MM.1S (cell line): ENCODE measurements around the gene TNRC6C.

ENCODE experiments used
- DNase-seq: peaks from one replicate; pipeline ENCODE4 v3.0.0-alpha.2; 2015
- H2AFZ ChIP-seq: fragments of 300-600 bp; sonication (generic); 2 replicates; pipeline ENCODE4 v1.6.0; 2016; ENCODE audit warnings: antibody characterized with exemption, low read length
- H3F3A ChIP-seq: fragments of 300-600 bp; sonication (generic); 2 replicates; pipeline ENCODE4 v1.6.1; 2016; ENCODE audit warnings: mild to moderate bottlenecking, antibody characterized with exemption, low read length, moderate library complexity, mixed read lengths; ENCODE audit not compliant: insufficient read depth
- H3K27ac ChIP-seq: fragments of 300-600 bp; sonication (generic); 2 replicates; pipeline ENCODE4 v1.5.1; 2016; ENCODE audit warnings: mild to moderate bottlenecking, low read length
- H3K27me3 ChIP-seq: fragments of 300-600 bp; sonication (generic); replicated peaks from 2 replicates; pipeline ENCODE4 v1.6.0; 2016; ENCODE audit warnings: low read length; ENCODE audit not compliant: insufficient read depth
- H3K36me3 ChIP-seq: fragments of 300-600 bp; sonication (generic); replicated peaks from 2 replicates; pipeline ENCODE4 v1.6.1; 2016; ENCODE audit warnings: mild to moderate bottlenecking, low read length, mixed read lengths; ENCODE audit not compliant: insufficient read depth
- H3K4me1 ChIP-seq: fragments of 300-600 bp; sonication (generic); 2 replicates; pipeline ENCODE4 v1.6.1; 2016; ENCODE audit warnings: low read length, mixed read lengths
- H3K4me2 ChIP-seq: fragments of 300-600 bp; sonication (generic); 2 replicates; pipeline ENCODE4 v1.6.0; 2016; ENCODE audit warnings: low read depth, low read length
- H3K4me3 ChIP-seq: fragments of 300-600 bp; sonication (generic); 2 replicates; pipeline ENCODE4 v1.5.1; 2016; ENCODE audit warnings: low read length, mixed read lengths
- H3K79me2 ChIP-seq: fragments of 300-600 bp; sonication (generic); 2 replicates; pipeline ENCODE4 v1.6.1; 2016; ENCODE audit warnings: mixed run types, low read length, mixed read lengths
- H3K9ac ChIP-seq: fragments of 300-600 bp; sonication (generic); 2 replicates; pipeline ENCODE4 v1.6.1; 2016; ENCODE audit warnings: low read length, mixed read lengths
- H3K9me2 ChIP-seq: fragments of 300-600 bp; sonication (generic); replicated peaks from 2 replicates; pipeline ENCODE4 v1.6.1; 2016; ENCODE audit warnings: mild to moderate bottlenecking, low read length, mixed read lengths; ENCODE audit not compliant: insufficient read depth
- H3K9me3 ChIP-seq: fragments of 300-600 bp; sonication (generic); replicated peaks from 2 replicates; pipeline ENCODE4 v1.6.1; 2016; ENCODE audit warnings: mild to moderate bottlenecking, low read length, mixed read lengths; ENCODE audit not compliant: insufficient read depth
- H4K20me1 ChIP-seq: fragments of 300-600 bp; sonication (generic); 2 replicates; pipeline ENCODE4 v1.6.1; 2016; ENCODE audit warnings: mild to moderate bottlenecking, low read length, moderate library complexity, mixed read lengths; ENCODE audit not compliant: insufficient read depth
- CTCF ChIP-seq: fragments of 300-600 bp; sonication (generic); IDR thresholded peaks from 2 replicates; pipeline ENCODE4 v1.5.1; 2016; ENCODE audit warnings: antibody characterized with exemption, low read length, mixed read lengths
- EZH2 ChIP-seq: fragments of 300-600 bp; sonication (generic); optimal IDR thresholded peaks from 2 replicates; pipeline ENCODE3; 2017; ENCODE audit warnings: low read depth, mild to moderate bottlenecking, antibody characterized with exemption, low read length, mixed read lengths
- EZH2phosphoT487 ChIP-seq: fragments of 300-600 bp; sonication (generic); IDR thresholded peaks from 2 replicates; pipeline ENCODE4 v1.6.1; 2018; ENCODE audit warnings: antibody characterized with exemption, low read length

The TNRC6C gene

DNA sequence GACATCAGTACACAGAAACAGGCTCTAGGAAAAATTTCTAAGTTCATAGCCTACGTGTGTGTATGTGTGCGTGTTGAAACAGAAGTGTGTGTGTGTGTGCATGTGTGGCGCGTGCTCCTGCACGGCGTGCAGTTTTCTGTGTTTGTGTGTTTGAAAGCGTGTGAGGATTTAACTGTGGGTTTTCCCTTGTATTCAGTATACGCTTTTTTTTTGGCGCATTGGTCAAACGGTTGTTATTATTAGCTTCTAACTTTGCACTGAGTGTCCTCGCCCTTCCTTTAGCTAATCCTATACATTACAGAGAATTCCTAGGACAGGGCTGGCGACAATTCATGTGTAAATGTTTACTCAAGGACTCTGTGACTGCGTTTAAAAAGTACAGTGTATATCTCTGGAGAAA, 147.0 kb downstream of the TNRC6C start:
- H4K20me1 ChIP-seq, result no peaks in the 10 kb centered on the region
- H3K4me2 ChIP-seq, result no peak overlapping the region
- H3K9ac ChIP-seq, result no peak overlapping the region
- H3K4me1 ChIP-seq, result no peaks in the 10 kb centered on the region
- no peaks in the 10 kb centered on the region for H3K27me3 ChIP-seq
- H2AFZ ChIP-seq, result no peak overlapping the region
- TF ChIP-seq EZH2, result no peak
- no peak for TF ChIP-seq EZH2phosphoT487
- H3K4me3 ChIP-seq, result no peak overlapping the region
- no peaks in the 10 kb centered on the region for H3K9me2 ChIP-seq
- no peak for DNase-seq
- H3K27ac ChIP-seq, result no peak overlapping the region
- H3F3A ChIP-seq, result no peaks in the 10 kb centered on the region; the same call in 1 of the 2 replicates
- no peaks in the 10 kb centered on the region for H3K36me3 ChIP-seq
- no peaks in the 10 kb centered on the region for H3K9me3 ChIP-seq
- H3K79me2 ChIP-seq, result 0 out of 2 replicates have a peak, but pooled peaks cover under 1% of the 10 kb centered on the region

DNA sequence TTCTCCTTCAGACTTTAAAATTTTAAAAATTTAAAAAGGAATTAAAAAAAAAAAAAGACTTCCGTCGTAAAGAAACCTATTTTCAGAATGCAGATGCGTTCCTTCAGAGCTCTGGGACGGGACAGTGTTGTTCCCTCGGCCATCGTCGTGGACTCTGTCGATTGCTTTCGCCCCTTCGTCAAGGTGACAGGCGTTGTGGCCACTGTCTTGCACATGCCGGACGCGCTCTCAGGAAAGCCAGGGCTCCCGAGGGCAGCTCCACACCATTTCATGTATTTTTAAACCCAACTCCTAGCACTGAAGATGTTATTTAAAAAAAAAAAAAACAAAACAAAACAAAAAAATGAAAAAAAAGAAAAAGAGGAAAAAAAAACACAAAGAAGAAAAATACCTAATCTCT, 147.7 kb downstream of the TNRC6C start:
- no peaks in the 10 kb centered on the region for H3K36me3 ChIP-seq
- no peaks in the 10 kb centered on the region for H4K20me1 ChIP-seq

GRCh38 chr17:78107457-78107856, 149.0 kb downstream of the TNRC6C start:
- Histone ChIP-seq H3K79me2 (peaks cover 16% of the 10 kb centered on the region; the same call in 1 of the 2 replicates), H3K4me3 (no peak overlapping the region), H3K9me3 (no peaks in the 10 kb centered on the region), H3F3A (no peaks in the 10 kb centered on the region; the same call in 1 of the 2 replicates), H3K9me2 (no peaks in the 10 kb centered on the region), H4K20me1 (no peaks in the 10 kb centered on the region), H3K36me3 (no peaks in the 10 kb centered on the region), H3K27ac (no peak overlapping the region), H3K9ac (no peak overlapping the region), H3K27me3 (no peaks in the 10 kb centered on the region), H2AFZ (no peak overlapping the region), H3K4me1 (no peaks in the 10 kb centered on the region), H3K4me2 (no peak overlapping the region)
- DNase-seq, result no peak
- no peak for TF ChIP-seq CTCF
- no peak for TF ChIP-seq EZH2
- no peak for TF ChIP-seq EZH2phosphoT487

More for the DNA sequence above, 147.7 kb downstream of the TNRC6C start:
- no peaks in the 10 kb centered on the region; the same call in 1 of the 2 replicates for H3F3A ChIP-seq
- no peak for DNase-seq
- H3K27me3 ChIP-seq, result no peaks in the 10 kb centered on the region
- no peak overlapping the region for H2AFZ ChIP-seq
- H3K27ac ChIP-seq, result no peak overlapping the region
- TF ChIP-seq CTCF, result no peak
- no peak for TF ChIP-seq EZH2
- H3K9ac ChIP-seq, result no peak overlapping the region
- no peaks in the 10 kb centered on the region for H3K9me2 ChIP-seq
- H3K4me3 ChIP-seq, result no peak overlapping the region
- no peak overlapping the region for H3K4me2 ChIP-seq
- no peaks in the 10 kb centered on the region for H3K9me3 ChIP-seq
- no peaks in the 10 kb centered on the region for H3K4me1 ChIP-seq
- H3K79me2 ChIP-seq, result peaks cover 7% of the 10 kb centered on the region; the same call in 1 of the 2 replicates

GRCh38 chr17:78107976-78108725, 149.6 kb downstream of the TNRC6C start:
- Histone ChIP-seq H3F3A (no peaks in the 10 kb centered on the region; the same call in 1 of the 2 replicates), H4K20me1 (no peaks in the 10 kb centered on the region), H3K27me3 (no peaks in the 10 kb centered on the region), H3K4me2 (no peak overlapping the region), H3K9me2 (no peaks in the 10 kb centered on the region), H3K9ac (no peak overlapping the region), H2AFZ (no peak overlapping the region), H3K4me1 (no peaks in the 10 kb centered on the region), H3K27ac (no peak overlapping the region), H3K9me3 (no peaks in the 10 kb centered on the region), H3K79me2 (peaks cover 17% of the 10 kb centered on the region; the same call in 1 of the 2 replicates), H3K36me3 (no peaks in the 10 kb centered on the region), H3K4me3 (no peak overlapping the region)
- no peak for TF ChIP-seq CTCF
- no peak for TF ChIP-seq EZH2phosphoT487
- no peak for TF ChIP-seq EZH2
- no peak for DNase-seq
